Measurements from ENCODE around the gene TMEM204. TPM values are rescaled to one million over a fixed set of nuclear protein-coding genes. Genes with fewer than 3 reads are reported as not detected.

Gene TMEM204
- polyA plus RNA-seq, 3 donors, result 0.09 to 1.5 (median 1.3) TPM

DNA sequence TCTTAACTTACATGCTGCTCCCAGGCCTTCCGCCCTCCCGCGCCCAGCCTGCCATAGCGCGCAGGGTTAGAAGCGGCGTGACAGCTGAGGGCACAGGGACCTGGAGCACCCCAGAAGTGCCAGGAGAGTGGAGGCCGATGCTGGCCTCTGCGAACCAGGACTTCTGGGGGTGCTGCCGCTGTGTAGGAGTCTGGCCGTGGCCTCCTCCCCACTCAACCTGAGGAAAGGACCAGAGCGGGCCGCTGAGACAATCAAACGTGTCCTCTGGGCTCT is 1.9 kb upstream of the TMEM204 start:
- Histone ChIP-seq H3K9me3 (replicated peaks in 1 of 2; ENCODE audit: control insufficient read depth in 1 of 2, insufficient read depth in 1 of 2, low read length in 2 of 2) (no peaks in the 10 kb centered on the region), H4K20me1 (ENCODE audit: insufficient read depth, low read length) (no peaks in the 10 kb centered on the region), H3K4me3 (replicated peaks in 1 of 3; ENCODE audit: low read depth in 2 of 3, low read length in 3 of 3) (no peak overlapping the region), H3K79me2 (ENCODE audit: insufficient read depth, low read length) (no peaks in the 10 kb centered on the region), H3K36me3 (replicated peaks in 1 of 2; ENCODE audit: control insufficient read depth in 1 of 2, insufficient read depth in 2 of 2, low read length in 2 of 2) (no peaks in the 10 kb centered on the region), H3K27ac (ENCODE audit: low read depth in 1 of 2, low read length in 2 of 2) (no peak overlapping the region), H3K27me3 (ENCODE audit: control insufficient read depth in 2 of 2, insufficient read depth in 2 of 2, low read length in 2 of 2) (peaks cover 0 to 39% of the 10 kb centered on the region in 2 donors), H3K4me1 (ENCODE audit: control insufficient read depth in 1 of 2, insufficient read depth in 2 of 2, low read length in 2 of 2) (peaks cover 15 to 16% of the 10 kb centered on the region in 2 donors), H3K9ac (ENCODE audit: insufficient read depth, low read length, poor library complexity, severe bottlenecking) (no peak overlapping the region), H3K4me2 (replicated peaks; ENCODE audit: extremely low read depth, low read length, poor library complexity, severe bottlenecking) (no peak overlapping the region), H2AFZ (ENCODE audit: insufficient read depth, low read depth, low read length, poor library complexity, severe bottlenecking) (no peak overlapping the region)
- peaks cover 12% of the 10 kb centered on the region for H3K4me1 Mint-ChIP-seq
- peaks cover 38 to 45% (median 39%) of the 10 kb centered on the region in 3 donors for H3K27me3 Mint-ChIP-seq (ENCODE audit: low read depth in 3 of 3)
- H3K36me3 Mint-ChIP-seq, result peaks cover under 1 to 3% of the 10 kb centered on the region in 2 donors
- intact Hi-C loops (cut with micrococcal nuclease), result no loop called here
- H3K9me3 Mint-ChIP-seq, result peaks cover 0 to 10% (median 0%) of the 10 kb centered on the region in 7 donors
- TF ChIP-seq, protein P1, sequence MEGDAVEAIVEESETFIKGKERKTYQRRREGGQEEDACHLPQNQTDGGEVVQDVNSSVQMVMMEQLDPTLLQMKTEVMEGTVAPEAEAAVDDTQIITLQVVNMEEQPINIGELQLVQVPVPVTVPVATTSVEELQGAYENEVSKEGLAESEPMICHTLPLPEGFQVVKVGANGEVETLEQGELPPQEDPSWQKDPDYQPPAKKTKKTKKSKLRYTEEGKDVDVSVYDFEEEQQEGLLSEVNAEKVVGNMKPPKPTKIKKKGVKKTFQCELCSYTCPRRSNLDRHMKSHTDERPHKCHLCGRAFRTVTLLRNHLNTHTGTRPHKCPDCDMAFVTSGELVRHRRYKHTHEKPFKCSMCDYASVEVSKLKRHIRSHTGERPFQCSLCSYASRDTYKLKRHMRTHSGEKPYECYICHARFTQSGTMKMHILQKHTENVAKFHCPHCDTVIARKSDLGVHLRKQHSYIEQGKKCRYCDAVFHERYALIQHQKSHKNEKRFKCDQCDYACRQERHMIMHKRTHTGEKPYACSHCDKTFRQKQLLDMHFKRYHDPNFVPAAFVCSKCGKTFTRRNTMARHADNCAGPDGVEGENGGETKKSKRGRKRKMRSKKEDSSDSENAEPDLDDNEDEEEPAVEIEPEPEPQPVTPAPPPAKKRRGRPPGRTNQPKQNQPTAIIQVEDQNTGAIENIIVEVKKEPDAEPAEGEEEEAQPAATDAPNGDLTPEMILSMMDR (IDR thresholded peaks at IDR 0.05), result no peak
- no peak for DNase-seq
- WGBS (ENCODE audit: insufficient coverage), result 96% methylated on average over 12 of the region's 14 CpGs
- H3K4me3 Mint-ChIP-seq, result no peak overlapping the region
- no peak overlapping the region for H3K27ac Mint-ChIP-seq

DNA sequence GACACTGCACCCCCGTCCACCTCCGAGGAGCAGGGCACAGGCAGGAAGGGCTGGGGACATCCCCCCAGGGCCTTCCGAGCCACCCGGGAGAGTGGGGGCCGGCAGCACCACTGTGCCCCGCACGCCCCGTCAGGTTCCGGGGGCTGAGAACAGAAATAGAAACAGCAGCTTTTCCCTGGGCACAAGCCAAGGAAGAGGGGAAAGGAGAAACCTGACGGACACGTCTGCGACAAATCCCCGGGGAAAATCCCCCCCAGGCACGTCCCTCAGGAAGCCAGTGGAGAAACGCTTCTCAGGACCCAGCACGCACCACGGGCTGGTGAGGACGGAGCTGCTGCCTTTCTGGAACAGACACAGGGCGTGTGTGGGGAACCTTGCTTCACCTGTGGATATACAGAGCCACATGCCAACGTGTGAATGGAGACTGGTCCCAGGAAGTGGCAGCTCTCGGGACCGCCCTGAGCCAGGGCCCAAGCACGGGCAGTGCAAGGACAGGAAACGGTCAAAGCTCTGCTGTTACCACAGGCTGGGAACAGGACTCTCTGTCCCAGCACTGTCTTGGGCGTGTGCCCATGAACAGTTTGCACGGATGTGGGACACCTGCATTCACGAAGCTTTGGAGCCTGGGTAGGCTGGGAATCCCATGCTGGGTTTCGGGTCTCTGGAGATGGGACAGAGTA is 1.2 kb upstream of the TMEM204 start:
- peaks cover 15 to 16% of the 10 kb centered on the region in 2 donors for H3K4me1 ChIP-seq (ENCODE audit: control insufficient read depth in 1 of 2, insufficient read depth in 2 of 2, low read length in 2 of 2)
- Mint-ChIP-seq H3K4me3 (no peak overlapping the region), H3K9me3 (peaks cover 0 to 10% (median 0%) of the 10 kb centered on the region in 7 donors), H3K27ac (no peak overlapping the region), H3K4me1 (peaks cover 12% of the 10 kb centered on the region), H3K27me3 (ENCODE audit: low read depth in 3 of 3) (peaks cover 37 to 51% (median 40%) of the 10 kb centered on the region in 3 donors), H3K36me3 (peaks cover 6 to 7% of the 10 kb centered on the region in 2 donors)
- intact Hi-C loops (cut with micrococcal nuclease), result no loop called here
- H3K4me3 ChIP-seq (replicated peaks in 1 of 3; ENCODE audit: low read depth in 2 of 3, low read length in 3 of 3), result no peak overlapping the region
- H3K79me2 ChIP-seq (ENCODE audit: insufficient read depth, low read length), result no peaks in the 10 kb centered on the region
- DNase-seq, result no peak
- H3K36me3 ChIP-seq (replicated peaks in 1 of 2; ENCODE audit: control insufficient read depth in 1 of 2, insufficient read depth in 2 of 2, low read length in 2 of 2), result no peaks in the 10 kb centered on the region
- H2AFZ ChIP-seq (ENCODE audit: insufficient read depth, low read depth, low read length, poor library complexity, severe bottlenecking), result no peak overlapping the region
- no peak overlapping the region for H3K27ac ChIP-seq (ENCODE audit: low read depth in 1 of 2, low read length in 2 of 2)
- H3K9me3 ChIP-seq (replicated peaks in 1 of 2; ENCODE audit: control insufficient read depth in 1 of 2, insufficient read depth in 1 of 2, low read length in 2 of 2), result no peaks in the 10 kb centered on the region
- TF ChIP-seq, protein P1 (IDR thresholded peaks at IDR 0.05), result no peak
- H3K4me2 ChIP-seq (replicated peaks; ENCODE audit: extremely low read depth, low read length, poor library complexity, severe bottlenecking), result no peak overlapping the region
- 86% methylated on average over 25 of the region's 28 CpGs for WGBS (ENCODE audit: insufficient coverage)
- no peak overlapping the region for H3K9ac ChIP-seq (ENCODE audit: insufficient read depth, low read length, poor library complexity, severe bottlenecking)
- H4K20me1 ChIP-seq (ENCODE audit: insufficient read depth, low read length), result no peaks in the 10 kb centered on the region
- peaks cover 0 to 43% of the 10 kb centered on the region in 2 donors for H3K27me3 ChIP-seq (ENCODE audit: control insufficient read depth in 2 of 2, insufficient read depth in 2 of 2, low read length in 2 of 2)

Measured in CD14-positive monocyte (primary cell).